Endothelial cell of umbilical vein (primary cell): ENCODE results near the gene JPH3. TPM values are rescaled to one million over a fixed set of nuclear protein-coding genes. Genes with fewer than 3 reads are reported as not detected.

ENCODE experiments used
- BruUV-seq: library from RNA; stranded (reverse); fragments of 400-500 nt; replicated peaks from 2 replicates; lab custom pipeline; 2021; lab: Mats Ljungman, UMichigan
- CTCF ChIA-PET: fragments of 300-600, 350-600 bp; sonication (Branson Sonifier 250); formaldehyde crosslinking; loops from one replicate; lab custom pipeline; 2021; ENCODE audit warnings: antibody characterized with exemption, inconsistent platforms; lab: Charles Lee
- POLR2A ChIA-PET: fragments of 300-600, 350-600 bp; sonication (Branson Sonifier 250); formaldehyde crosslinking; loops from one replicate; lab custom pipeline; 2021; ENCODE audit warnings: antibody characterized with exemption, inconsistent platforms; lab: Charles Lee
- DNase-seq: peaks from one replicate; pipeline ENCODE4 v3.0.0-alpha.2; 2011; ENCODE audit warnings: low read depth, low spot score
- FAIRE-seq: peaks from 2 replicates; lab custom pipeline; 2011; peaks lifted over from hg19 to GRCh38; lab: Jason Lieb, UNC
- H2AFZ ChIP-seq: 2 replicates; pipeline ENCODE4 v1.6.0; 2012; ENCODE audit warnings: low read depth, low read length, control low read depth, inconsistent platforms
- H3K27ac ChIP-seq: 2 replicates; pipeline ENCODE4 v1.5.1; 2011; ENCODE audit warnings: low read depth, mild to moderate bottlenecking, control low read depth, low read length, moderate library complexity; ENCODE audit not compliant: insufficient read depth
- H3K27me3 ChIP-seq, 2 experiments: 2 replicates each; pipeline versions ENCODE4 v1.6.0 to v1.6.1; 2011; ENCODE audit warnings: low read length in 2 of 2, mixed read lengths in 1 of 2; ENCODE audit not compliant: control insufficient read depth in 2 of 2, insufficient read depth in 2 of 2
- H3K36me3 ChIP-seq, 2 experiments: 2 replicates in 1 of 2; 3 replicates in 1 of 2; pipeline ENCODE4 v1.5.1; 2011; ENCODE audit warnings: low read length in 2 of 2, mild to moderate bottlenecking in 1 of 2, moderate library complexity in 1 of 2; ENCODE audit not compliant: control insufficient read depth in 2 of 2, insufficient read depth in 2 of 2; ENCODE audit errors: extremely low read depth in 1 of 2
- H3K4me1 ChIP-seq: 3 replicates; pipeline ENCODE4 v1.5.1; 2011; ENCODE audit warnings: mild to moderate bottlenecking, low read length; ENCODE audit not compliant: control insufficient read depth, insufficient read depth; ENCODE audit errors: extremely low read depth
- H3K4me2 ChIP-seq: 2 replicates; pipeline ENCODE4 v1.6.1; 2011; ENCODE audit warnings: low read length, control low read depth, mixed read lengths; ENCODE audit not compliant: insufficient read depth
- H3K4me3 ChIP-seq, 3 experiments: fragments of 200-600 bp in 1 of 3; sonication (generic), shearing (Covaris generic) in 1 of 3; replicated peaks in 1 of 3; 2 replicates each; pipeline ENCODE4 v1.5.1; 2011 to 2016; ENCODE audit warnings: control low read depth in 3 of 3, low read length in 3 of 3, mild to moderate bottlenecking in 2 of 3, inconsistent platforms in 1 of 3, low read depth in 1 of 3, moderate library complexity in 1 of 3; ENCODE audit not compliant: insufficient read depth in 1 of 3
- H3K79me2 ChIP-seq: 2 replicates; pipeline ENCODE4 v1.6.0; 2012; ENCODE audit warnings: low read length, inconsistent platforms; ENCODE audit not compliant: control insufficient read depth, insufficient read depth
- H3K9ac ChIP-seq: replicated peaks from 2 replicates; pipeline ENCODE3; 2011; ENCODE audit warnings: low read length, control low read depth; ENCODE audit not compliant: insufficient read depth; ENCODE audit errors: extremely low read depth
- H3K9me1 ChIP-seq: replicated peaks from 3 replicates; pipeline ENCODE4 v1.6.0; 2011; ENCODE audit warnings: mild to moderate bottlenecking, low read length; ENCODE audit not compliant: control insufficient read depth, insufficient read depth; ENCODE audit errors: extremely low read depth
- H3K9me3 ChIP-seq: replicated peaks from 2 replicates; pipeline ENCODE4 v1.5.1; 2012; ENCODE audit warnings: low read length, inconsistent platforms; ENCODE audit not compliant: control insufficient read depth, insufficient read depth
- H4K20me1 ChIP-seq: replicated peaks from 2 replicates; pipeline ENCODE3; 2011; ENCODE audit warnings: mild to moderate bottlenecking, low read length; ENCODE audit not compliant: control insufficient read depth, insufficient read depth; ENCODE audit errors: extremely low read depth
- CTCF ChIP-seq, 2 donors: IDR thresholded peaks; 1 replicate in 1 of 2; 2 replicates in 1 of 2; pipeline ENCODE4 v1.5.1; 2011; ENCODE audit warnings: low read length in 2 of 2, mild to moderate bottlenecking in 2 of 2, moderate library complexity in 2 of 2, control low read depth in 1 of 2, inconsistent platforms in 1 of 2, low read depth in 1 of 2; ENCODE audit not compliant: insufficient read depth in 1 of 2; ENCODE audit errors: extremely low read depth in 1 of 2
- EZH2 ChIP-seq: IDR thresholded peaks from 2 replicates; pipeline ENCODE4 v1.6.1; 2012; ENCODE audit warnings: borderline replicate concordance, low read depth, mild to moderate bottlenecking, moderate library complexity, low read length, inconsistent platforms; ENCODE audit not compliant: severe bottlenecking
- FOS ChIP-seq: IDR thresholded peaks from 2 replicates; pipeline ENCODE4 v1.6.1; 2011; ENCODE audit warnings: mild to moderate bottlenecking, low read length, moderate library complexity, borderline replicate concordance; ENCODE audit not compliant: insufficient read depth
- GATA2 ChIP-seq: IDR thresholded peaks from 2 replicates; pipeline ENCODE4 v1.7.0; 2011; ENCODE audit warnings: low read depth, mild to moderate bottlenecking, moderate library complexity, mixed read lengths, low read length; ENCODE audit not compliant: insufficient read length, insufficient read depth
- JUN ChIP-seq: IDR thresholded peaks from 2 replicates; pipeline ENCODE4 v1.6.1; 2011; ENCODE audit warnings: borderline replicate concordance, low read depth; ENCODE audit not compliant: insufficient read length, insufficient read depth
- MAX ChIP-seq: IDR thresholded peaks from 2 replicates; pipeline ENCODE4 v1.6.1; 2011; ENCODE audit not compliant: insufficient read depth, insufficient read length
- MYC ChIP-seq: IDR thresholded peaks from one replicate; pipeline ENCODE4 v1.6.1; 2011; ENCODE audit warnings: mild to moderate bottlenecking, low read depth, low read length
- POLR2A ChIP-seq: IDR thresholded peaks from 2 replicates; pipeline ENCODE4 v1.6.1; 2012; ENCODE audit warnings: low read depth, mild to moderate bottlenecking, control low read depth, low read length
- POLR2AphosphoS5 ChIP-seq: IDR thresholded peaks from 2 replicates; pipeline ENCODE4 v1.6.1; 2012; ENCODE audit warnings: low read depth, mild to moderate bottlenecking, control low read depth, low read length, moderate library complexity; ENCODE audit not compliant: insufficient read depth
- dilution Hi-C: fragments of 300-500 bp; cut with MboI; formaldehyde crosslinking; loops from one replicate; pipeline ENCODE4 v1.15.0; 2019; ENCODE audit warnings: low sequenced_read_pairs; ENCODE audit not compliant: extremely low pct_ligation_motif_present
- intact Hi-C: fragments of 100-400 bp; cut with micrococcal nuclease; formaldehyde crosslinking; loops from one replicate; pipeline ENCODE4 v1.10.0; 2022
- polyA plus RNA-seq, 4 experiments: library from polyadenylated mRNA; depleted of rRNA in 3 of 4; stranded (reverse) in 3 of 4; unstranded in 1 of 4; fragments of >200 nt; gene quantifications; 2 replicates each; pipeline versions ENCODE4 v1.2.1 to v1.2.3, GENCODE V29; 2011 to 2012; ENCODE audit warnings: missing spikeins in 1 of 4
- total RNA-seq: library from RNA; stranded (reverse); gene quantifications from 2 replicates; pipeline ENCODE4 v1.2.3, GENCODE V29; 2021

JPH3 gene
- total and polyA plus RNA-seq, 2 donors (not counting 3 experiments of a cell fraction or from before 2014, with no cell fraction given) = 0.22 to 0.30 TPM

GRCh38 chr16:87698241-87698640 lies 95.9 kb downstream of the JPH3 start:
- POLR2A ChIA-PET = interaction anchor here (0.6 kb wide), 1 partner anchor 863 kb away, joined by 3 read pairs; no protein-coding TSS in a partner anchor
- BruUV-seq = no TSS peak
- TF ChIP-seq POLR2A (no peak), JUN (no peak), MYC (no peak), POLR2AphosphoS5 (no peak), FOS (no peak), CTCF (IDR thresholded peaks at IDR 0.05; ENCODE audit: extremely low read depth in 1 of 2, insufficient read depth in 1 of 2, low read depth in 1 of 2, low read length in 2 of 2) (no peak), EZH2 (no peak), MAX (no peak), GATA2 (no peak)
- Histone ChIP-seq H3K4me3 (no peak overlapping the region), H3K27me3 (no peaks in the 10 kb centered on the region), H4K20me1 (no peaks in the 10 kb centered on the region), H3K9me3 (no peaks in the 10 kb centered on the region), H3K9ac (no peak overlapping the region), H3K4me2 (no peak overlapping the region), H2AFZ (no peak overlapping the region), H3K27ac (no peak overlapping the region), H3K36me3 (peaks cover 0 to 4% of the 10 kb centered on the region in 2 experiments), H3K9me1 (no peaks in the 10 kb centered on the region), H3K4me1 (peaks cover 15% of the 10 kb centered on the region), H3K79me2 (no peaks in the 10 kb centered on the region)
- DNase-seq (no peak), FAIRE-seq (no peak)
- intact Hi-C loops = no loop called here
- CTCF ChIA-PET = no interaction called here
- dilution Hi-C loops = no loop called here
